Neutrophil (primary cell): ENCODE results near the gene MYOZ3.

Experiments used
- H3K27ac ChIP-seq: fragments of 200-600 bp; sonication (generic); 2 replicates; pipeline ENCODE4 v1.5.1; 2016; ENCODE audit warnings: mild to moderate bottlenecking, moderate library complexity
- H3K27me3 ChIP-seq: fragments of 200-600 bp; sonication (generic); 2 replicates; pipeline ENCODE4 v1.6.0; 2016; ENCODE audit warnings: mild to moderate bottlenecking
- H3K36me3 ChIP-seq: fragments of 200-600 bp; sonication (generic); 2 replicates; pipeline ENCODE4 v1.5.1; 2017
- H3K4me1 ChIP-seq, 2 experiments: fragments of 200-600 bp in 1 of 2; sonication (generic) in 1 of 2; 1 replicate in 1 of 2; 2 replicates in 1 of 2; pipeline versions ENCODE4 v1.5.1 to v1.6.1; 2013 to 2016; ENCODE audit warnings: low read depth in 1 of 2, low read length in 1 of 2, mild to moderate bottlenecking in 1 of 2, moderate library complexity in 1 of 2; ENCODE audit not compliant: control insufficient read depth in 1 of 2, insufficient read depth in 1 of 2
- H3K4me3 ChIP-seq, 2 experiments: fragments of 200-600 bp in 1 of 2; sonication (generic) in 1 of 2; 1 replicate in 1 of 2; 2 replicates in 1 of 2; pipeline ENCODE4 v1.5.1; 2013 to 2016; ENCODE audit warnings: low read depth in 1 of 2, low read length in 1 of 2, mild to moderate bottlenecking in 1 of 2, moderate library complexity in 1 of 2
- H3K9me3 ChIP-seq: fragments of 200-600 bp; sonication (generic); 2 replicates; pipeline ENCODE4 v1.5.1; 2016
- TF ChIP-seq, protein P1 (sequence below): fragments of 200-600 bp; sonication (generic); IDR thresholded peaks from 2 replicates; pipeline ENCODE4 v1.5.1; 2016; ENCODE audit warnings: antibody characterized with exemption

MYOZ3 gene

DNA sequence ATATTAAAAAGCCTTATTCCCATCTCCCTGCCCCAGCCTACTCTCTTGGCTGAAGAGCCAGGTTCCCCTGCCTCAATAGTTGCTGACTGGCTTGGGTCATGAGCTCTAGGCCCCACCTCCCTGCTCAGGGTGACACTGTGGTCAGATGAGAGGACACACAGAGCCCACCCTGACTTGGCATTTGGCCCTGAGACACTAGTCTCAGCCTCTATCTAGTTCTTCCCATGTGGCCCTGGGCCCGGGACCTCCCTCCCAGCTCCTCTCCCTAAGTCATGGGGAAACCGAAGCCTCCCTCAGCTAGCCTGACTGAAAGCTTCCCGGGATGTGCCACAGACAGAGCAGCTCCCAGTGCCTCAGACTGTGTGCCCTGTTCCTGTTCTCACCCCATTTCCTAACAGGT lies 5.8 kb upstream of the MYOZ3 start:
- no peak overlapping the region for H3K4me3 ChIP-seq
- no peaks in the 10 kb centered on the region for H3K9me3 ChIP-seq
- peaks cover 10 to 11% of the 10 kb centered on the region in 2 experiments for H3K4me1 ChIP-seq
- H3K27ac ChIP-seq = no peak overlapping the region
- H3K36me3 ChIP-seq = no peaks in the 10 kb centered on the region
- TF ChIP-seq, protein P1, sequence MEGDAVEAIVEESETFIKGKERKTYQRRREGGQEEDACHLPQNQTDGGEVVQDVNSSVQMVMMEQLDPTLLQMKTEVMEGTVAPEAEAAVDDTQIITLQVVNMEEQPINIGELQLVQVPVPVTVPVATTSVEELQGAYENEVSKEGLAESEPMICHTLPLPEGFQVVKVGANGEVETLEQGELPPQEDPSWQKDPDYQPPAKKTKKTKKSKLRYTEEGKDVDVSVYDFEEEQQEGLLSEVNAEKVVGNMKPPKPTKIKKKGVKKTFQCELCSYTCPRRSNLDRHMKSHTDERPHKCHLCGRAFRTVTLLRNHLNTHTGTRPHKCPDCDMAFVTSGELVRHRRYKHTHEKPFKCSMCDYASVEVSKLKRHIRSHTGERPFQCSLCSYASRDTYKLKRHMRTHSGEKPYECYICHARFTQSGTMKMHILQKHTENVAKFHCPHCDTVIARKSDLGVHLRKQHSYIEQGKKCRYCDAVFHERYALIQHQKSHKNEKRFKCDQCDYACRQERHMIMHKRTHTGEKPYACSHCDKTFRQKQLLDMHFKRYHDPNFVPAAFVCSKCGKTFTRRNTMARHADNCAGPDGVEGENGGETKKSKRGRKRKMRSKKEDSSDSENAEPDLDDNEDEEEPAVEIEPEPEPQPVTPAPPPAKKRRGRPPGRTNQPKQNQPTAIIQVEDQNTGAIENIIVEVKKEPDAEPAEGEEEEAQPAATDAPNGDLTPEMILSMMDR = no peak
- H3K27me3 ChIP-seq = peaks cover 18% of the 10 kb centered on the region

- Histone ChIP-seq H3K9me3 (no peaks in the 10 kb centered on the region), H3K27me3 (peaks cover 21% of the 10 kb centered on the region), H3K4me3 (peak overlapping the region; percentile 61 to 70), H3K27ac (no peak overlapping the region), H3K36me3 (no peaks in the 10 kb centered on the region), H3K4me1 (peaks cover 10 to 11% of the 10 kb centered on the region in 2 experiments)
- TF ChIP-seq, protein P1 = peak; percentile 59
These were observed 4.6 kb upstream of the MYOZ3 start for GRCh38 chr5:150656191-150657132.

- H3K36me3 ChIP-seq = no peaks in the 10 kb centered on the region
- H3K4me3 ChIP-seq = no peak overlapping the region
- H3K4me1 ChIP-seq = peaks cover 10 to 11% of the 10 kb centered on the region in 2 experiments
- H3K9me3 ChIP-seq = no peaks in the 10 kb centered on the region
- no peak overlapping the region for H3K27ac ChIP-seq
- TF ChIP-seq, protein P1 = no peak
- H3K27me3 ChIP-seq = peaks cover 22% of the 10 kb centered on the region
These were observed 2.9 kb upstream of the MYOZ3 start for GRCh38 chr5:150658121-150658520.

- peaks cover 10 to 11% of the 10 kb centered on the region in 2 experiments for H3K4me1 ChIP-seq
- no peaks in the 10 kb centered on the region for H3K36me3 ChIP-seq
- peaks cover 19% of the 10 kb centered on the region for H3K27me3 ChIP-seq
- no peaks in the 10 kb centered on the region for H3K9me3 ChIP-seq
- TF ChIP-seq, protein P1 = no peak
- no peak overlapping the region for H3K27ac ChIP-seq
- H3K4me3 ChIP-seq = no peak overlapping the region
These were observed 2.3 kb upstream of the MYOZ3 start for GRCh38 chr5:150658699-150659265.

- Histone ChIP-seq H3K9me3 (no peaks in the 10 kb centered on the region), H3K4me1 (peaks cover 6 to 10% of the 10 kb centered on the region in 2 experiments), H3K27ac (no peak overlapping the region), H3K4me3 (no peak overlapping the region), H3K36me3 (no peaks in the 10 kb centered on the region), H3K27me3 (peaks cover 17% of the 10 kb centered on the region)
- TF ChIP-seq, protein P1 = no peak
These were observed 1.5 kb upstream of the MYOZ3 start for GRCh38 chr5:150659360-150660107.
